HG03066 (cell line): ENCODE data around the gene CYP26B1.

Experiments used
- ATAC-seq: cut with Tn5 transposase; IDR thresholded peaks from one replicate; pipeline ENCODE4 v1.9.1; 2021; ENCODE audit warnings: low read depth; ENCODE audit not compliant: unreplicated experiment

The CYP26B1 gene

GRCh38 chr2:72131916-72132841 is 15.5 kb downstream of the CYP26B1 start:
- no peak for ATAC-seq

GRCh38 chr2:72131371-72131891 is 16.2 kb downstream of the CYP26B1 start:
- no peak for ATAC-seq

GRCh38 chr2:72130659-72131360 is 16.9 kb downstream of the CYP26B1 start:
- no peak for ATAC-seq

- ATAC-seq = no peak
Measured at GRCh38 chr2:72129681-72130340, 17.9 kb downstream of the CYP26B1 start.

GRCh38 chr2:72128843-72129227 is 18.8 kb downstream of the CYP26B1 start:
- ATAC-seq = no peak

- no peak for ATAC-seq
Measured at GRCh38 chr2:72128059-72128842, 19.4 kb downstream of the CYP26B1 start.

- no peak for ATAC-seq
Measured at GRCh38 chr2:72127401-72128058, 20.1 kb downstream of the CYP26B1 start.

GRCh38 chr2:72126186-72127100 is 21.2 kb downstream of the CYP26B1 start:
- no peak for ATAC-seq

- ATAC-seq = no peak
Measured at GRCh38 chr2:72124376-72124775, 23.3 kb downstream of the CYP26B1 start.

GRCh38 chr2:72121153-72121552 is 26.5 kb downstream of the CYP26B1 start:
- no peak for ATAC-seq

GRCh38 chr2:72118951-72119350 is 28.7 kb downstream of the CYP26B1 start:
- ATAC-seq = no peak

GRCh38 chr2:72118386-72118785 is 29.3 kb downstream of the CYP26B1 start:
- no peak for ATAC-seq

GRCh38 chr2:72117718-72118117 is 29.9 kb downstream of the CYP26B1 start:
- no peak for ATAC-seq

GRCh38 chr2:72117029-72117428 is 30.6 kb downstream of the CYP26B1 start:
- ATAC-seq = no peak

- ATAC-seq = no peak
Measured at GRCh38 chr2:72116081-72116533, 31.6 kb downstream of the CYP26B1 start.

GRCh38 chr2:72115110-72116080 is 32.3 kb downstream of the CYP26B1 start:
- ATAC-seq = no peak

- ATAC-seq = no peak
Measured at GRCh38 chr2:72114693-72115051, 33.0 kb downstream of the CYP26B1 start.
